Vagina (tissue), 2 donors: ENCODE results near the gene ITSN1.

ENCODE experiments used
- POLR2A ChIP-seq, 2 donors: fragments of 450-650 bp; IDR thresholded peaks; one replicate each; pipeline ENCODE4 v1.6.1; 2017; ENCODE audit warnings: antibody characterized with exemption in 2 of 2, mild to moderate bottlenecking in 2 of 2, moderate library complexity in 2 of 2
- POLR2AphosphoS5 ChIP-seq, 2 donors: sonication (generic); formaldehyde crosslinking; IDR thresholded peaks; one replicate each; pipeline ENCODE4 v1.9.0; 2017; ENCODE audit warnings: antibody characterized with exemption in 2 of 2, mild to moderate bottlenecking in 2 of 2, low read depth in 1 of 2; ENCODE audit not compliant: insufficient read depth in 1 of 2
- TF ChIP-seq, protein P1 (sequence below), 3 experiments: fragments of 450-650 bp in 2 of 3; fragments of 200-600 bp in 1 of 3; sonication (generic) in 1 of 3; IDR thresholded peaks; one replicate each; pipeline ENCODE4 v1.5.1; 2017 to 2019; ENCODE audit warnings: antibody characterized with exemption in 3 of 3, mild to moderate bottlenecking in 2 of 3, moderate library complexity in 2 of 3

DNA sequence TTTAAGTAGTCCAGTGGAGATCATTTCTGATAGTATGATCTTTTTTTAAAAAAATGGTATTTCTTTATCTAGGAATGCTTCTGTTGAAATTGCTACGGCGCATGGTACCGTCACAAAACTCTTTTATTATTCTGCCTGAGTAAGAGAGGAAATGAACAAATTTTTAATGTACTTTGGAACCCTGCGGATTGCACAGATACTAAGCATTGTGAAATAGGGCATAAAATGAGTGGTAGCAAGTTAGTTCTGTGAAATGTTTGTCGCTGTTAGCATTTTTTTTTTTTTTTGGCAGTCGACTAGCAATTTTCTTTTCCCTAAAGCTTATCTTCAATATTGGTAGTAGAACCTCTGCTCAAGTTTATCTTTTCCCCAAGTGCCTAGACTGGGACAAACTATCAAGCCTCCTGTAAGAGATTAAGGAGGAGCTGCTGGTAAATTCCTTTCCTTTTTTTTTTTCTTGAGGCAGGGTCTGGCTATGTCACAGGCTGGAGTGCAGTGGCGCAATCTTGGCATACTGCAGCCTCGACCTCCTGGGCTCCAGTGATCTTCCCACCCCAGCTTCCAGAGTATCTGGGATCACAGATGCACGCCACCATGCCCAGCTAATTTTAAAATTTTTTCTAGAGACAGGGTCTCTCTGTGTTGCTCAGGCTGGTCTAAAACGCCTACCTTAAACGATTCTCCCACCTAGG, 2.2 kb downstream of the ITSN1 start:
- TF ChIP-seq POLR2AphosphoS5 (IDR thresholded peaks at IDR 0.05; ENCODE audit: insufficient read depth in 1 of 2, low read depth in 1 of 2): no peak
- TF ChIP-seq, protein P1, sequence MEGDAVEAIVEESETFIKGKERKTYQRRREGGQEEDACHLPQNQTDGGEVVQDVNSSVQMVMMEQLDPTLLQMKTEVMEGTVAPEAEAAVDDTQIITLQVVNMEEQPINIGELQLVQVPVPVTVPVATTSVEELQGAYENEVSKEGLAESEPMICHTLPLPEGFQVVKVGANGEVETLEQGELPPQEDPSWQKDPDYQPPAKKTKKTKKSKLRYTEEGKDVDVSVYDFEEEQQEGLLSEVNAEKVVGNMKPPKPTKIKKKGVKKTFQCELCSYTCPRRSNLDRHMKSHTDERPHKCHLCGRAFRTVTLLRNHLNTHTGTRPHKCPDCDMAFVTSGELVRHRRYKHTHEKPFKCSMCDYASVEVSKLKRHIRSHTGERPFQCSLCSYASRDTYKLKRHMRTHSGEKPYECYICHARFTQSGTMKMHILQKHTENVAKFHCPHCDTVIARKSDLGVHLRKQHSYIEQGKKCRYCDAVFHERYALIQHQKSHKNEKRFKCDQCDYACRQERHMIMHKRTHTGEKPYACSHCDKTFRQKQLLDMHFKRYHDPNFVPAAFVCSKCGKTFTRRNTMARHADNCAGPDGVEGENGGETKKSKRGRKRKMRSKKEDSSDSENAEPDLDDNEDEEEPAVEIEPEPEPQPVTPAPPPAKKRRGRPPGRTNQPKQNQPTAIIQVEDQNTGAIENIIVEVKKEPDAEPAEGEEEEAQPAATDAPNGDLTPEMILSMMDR (IDR thresholded peaks at IDR 0.05): no peak
- no peak for TF ChIP-seq POLR2A (IDR thresholded peaks at IDR 0.05)
